Adrenal gland (tissue), 12 donors: ENCODE results near the gene TADA3. TPM values are rescaled to one million over a fixed set of nuclear protein-coding genes. Genes with fewer than 3 reads are reported as not detected.

ENCODE experiments used
- DNase-seq, 7 donors: peaks; one replicate each; pipeline ENCODE4 v3.0.0-alpha.2; 2019 to 2020
- H3K27ac ChIP-seq, 5 donors: fragments of 200-600 bp; sonication (generic) in 4 of 5; 1 replicate in 3 of 5; 2 replicates in 2 of 5; pipeline versions ENCODE4 v1.5.1 to v1.8.0; 2016 to 2020; ENCODE audit warnings: mild to moderate bottlenecking in 1 of 5
- H3K27me3 ChIP-seq: fragments of 200-600 bp; 2 replicates; pipeline ENCODE4 v1.8.0; 2021
- H3K36me3 ChIP-seq, 2 donors: fragments of 200-600 bp; replicated peaks in 1 of 2; 1 replicate in 1 of 2; 2 replicates in 1 of 2; pipeline versions ENCODE4 v1.5.1 to v1.8.0; 2018 to 2022
- H3K4me1 ChIP-seq, 2 donors: fragments of 200-600 bp; replicated peaks in 1 of 2; 1 replicate in 1 of 2; 2 replicates in 1 of 2; pipeline versions ENCODE4 v1.5.1 to v1.8.0; 2018 to 2021
- H3K4me3 ChIP-seq, 4 donors: fragments of 200-600 bp; sonication (generic) in 3 of 4; one replicate each; pipeline ENCODE4 v1.5.1; 2016 to 2018
- H3K9me3 ChIP-seq, 3 donors: fragments of 200-600 bp; sonication (generic) in 1 of 3; replicated peaks in 1 of 3; 1 replicate in 2 of 3; 2 replicates in 1 of 3; pipeline versions ENCODE4 v1.5.1 to v1.8.0; 2016 to 2021
- POLR2A ChIP-seq, 2 donors: fragments of 450-650 bp; IDR thresholded peaks; one replicate each; pipeline ENCODE4 v1.6.1; 2017; ENCODE audit warnings: antibody characterized with exemption in 2 of 2, mild to moderate bottlenecking in 2 of 2, moderate library complexity in 1 of 2
- WGBS, 4 donors: extraction: QIAGEN DNeasy Blood & Tissue Kit in 2 of 4; methylation state at CpG; one replicate each; pipeline versions ENCODE4 v1.1.5 to v1.1.7; 2013 to 2017; 5-methylcytosine and 5-hydroxymethylcytosine counted together
- intact Hi-C, 2 donors: fragments of 100-400 bp; cut with DNase I; formaldehyde crosslinking; loops; one replicate each; pipeline versions ENCODE4 v1.14.1 to v1.15.0; 2022 to 2023
- polyA plus RNA-seq, 3 donors: library from polyadenylated mRNA; stranded (reverse); fragments of 200-250 nt in 2 of 3; fragments of 350-450 nt in 1 of 3; fragmentation: Illumina TruSeq in 1 of 3; extraction: RNeasy Lipid Tissue Mini Kit (QIAGEN cat#74804) in 1 of 3; gene quantifications; one replicate each; pipeline ENCODE4 v1.2.3, GENCODE V29; 2013 to 2014
- total RNA-seq, 9 donors: library from RNA; depleted of rRNA in 4 of 9; stranded (reverse); fragments of >200 nt in 4 of 9; fragments of 120-200 nt in 1 of 9; fragmentation: NEBNext Ultra II Directional in 1 of 9; extraction: Animal tissue kit (Norgen Biotek cat#: 25700) in 1 of 9; gene quantifications; one replicate each; pipeline versions ENCODE4 v1.1.0 to v1.2.4, GENCODE V29; 2013 to 2023
- TF ChIP-seq, protein P1 (sequence below), 6 experiments: fragments of 450-650 bp in 4 of 6; fragments of 200-600 bp in 2 of 6; sonication (generic) in 1 of 6; IDR thresholded peaks; 1 replicate in 5 of 6; 2 replicates in 1 of 6; pipeline versions ENCODE4 v1.5.1 to v1.8.0; 2016 to 2021; ENCODE audit warnings: antibody characterized with exemption in 6 of 6, mild to moderate bottlenecking in 2 of 6, moderate library complexity in 1 of 6
- donor health status: healthy with polysubstance abuse.
- donor health status: Bipolar disorder and iron deficiency.
- donor health status: DM: yes; HTN: yes; CAD: no.
- donor health status: DM: no; HTN: no; CAD: no.
- donor health status: DM: no; HTN: no; CAD: no.
- donor health status: DM: yes; HTN: yes; CAD: no.

Gene TADA3
- total and polyA plus RNA-seq, 12 donors: 49.7 to 148 (median 115) TPM

DNA sequence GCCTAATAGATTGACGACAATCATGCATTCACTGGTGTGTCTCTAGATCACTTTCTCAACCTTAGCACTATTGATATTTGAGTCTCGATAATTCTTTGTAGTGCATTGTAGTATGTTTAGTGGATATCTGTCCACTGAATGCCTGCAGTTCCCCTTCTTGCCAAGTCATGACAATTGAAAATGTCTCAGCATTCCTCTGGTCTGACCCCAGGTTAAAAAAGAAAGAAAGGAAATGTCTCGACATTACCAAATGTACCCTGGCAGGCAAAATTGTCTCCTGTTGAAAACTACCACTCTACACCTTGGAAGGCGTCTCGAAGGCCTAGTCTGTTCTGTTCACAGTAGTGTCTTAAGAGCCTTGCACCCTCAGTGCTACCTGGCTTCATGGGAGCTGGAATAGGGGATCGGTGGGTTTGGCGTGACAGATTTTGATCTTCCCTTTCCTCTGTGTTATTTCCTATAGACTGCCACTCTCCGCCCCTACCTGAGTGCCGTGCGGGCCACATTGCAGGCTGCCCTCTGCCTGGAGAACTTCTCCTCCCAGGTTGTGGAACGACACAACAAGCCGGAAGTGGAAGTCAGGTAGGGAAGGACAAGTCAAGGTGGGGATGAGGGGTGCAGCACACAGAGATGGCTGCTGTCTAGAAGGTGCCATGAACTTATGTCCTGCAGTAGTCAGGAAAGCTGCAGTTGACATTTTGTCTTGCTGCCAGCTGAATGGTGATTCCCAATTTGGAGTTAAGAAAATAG lies 5.1 kb upstream of the TADA3 start:
- no peak for DNase-seq
- Histone ChIP-seq H3K9me3 (no peaks in the 10 kb centered on the region), H3K4me1 (peaks cover 9 to 28% of the 10 kb centered on the region in 2 donors), H3K27ac (no peak overlapping the region), H3K27me3 (no peaks in the 10 kb centered on the region), H3K4me3 (no peak overlapping the region), H3K36me3 (peaks cover 0 to 50% of the 10 kb centered on the region in 2 donors)
- WGBS, 4 donors: 85 to 91% (median 90%) methylated on average over 10 to 12 of the region's 12 CpGs
- no peak for TF ChIP-seq POLR2A (IDR thresholded peaks at IDR 0.05)
- TF ChIP-seq, protein P1, sequence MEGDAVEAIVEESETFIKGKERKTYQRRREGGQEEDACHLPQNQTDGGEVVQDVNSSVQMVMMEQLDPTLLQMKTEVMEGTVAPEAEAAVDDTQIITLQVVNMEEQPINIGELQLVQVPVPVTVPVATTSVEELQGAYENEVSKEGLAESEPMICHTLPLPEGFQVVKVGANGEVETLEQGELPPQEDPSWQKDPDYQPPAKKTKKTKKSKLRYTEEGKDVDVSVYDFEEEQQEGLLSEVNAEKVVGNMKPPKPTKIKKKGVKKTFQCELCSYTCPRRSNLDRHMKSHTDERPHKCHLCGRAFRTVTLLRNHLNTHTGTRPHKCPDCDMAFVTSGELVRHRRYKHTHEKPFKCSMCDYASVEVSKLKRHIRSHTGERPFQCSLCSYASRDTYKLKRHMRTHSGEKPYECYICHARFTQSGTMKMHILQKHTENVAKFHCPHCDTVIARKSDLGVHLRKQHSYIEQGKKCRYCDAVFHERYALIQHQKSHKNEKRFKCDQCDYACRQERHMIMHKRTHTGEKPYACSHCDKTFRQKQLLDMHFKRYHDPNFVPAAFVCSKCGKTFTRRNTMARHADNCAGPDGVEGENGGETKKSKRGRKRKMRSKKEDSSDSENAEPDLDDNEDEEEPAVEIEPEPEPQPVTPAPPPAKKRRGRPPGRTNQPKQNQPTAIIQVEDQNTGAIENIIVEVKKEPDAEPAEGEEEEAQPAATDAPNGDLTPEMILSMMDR (IDR thresholded peaks at IDR 0.05): no peak
- intact Hi-C loops: no loop called here

DNA sequence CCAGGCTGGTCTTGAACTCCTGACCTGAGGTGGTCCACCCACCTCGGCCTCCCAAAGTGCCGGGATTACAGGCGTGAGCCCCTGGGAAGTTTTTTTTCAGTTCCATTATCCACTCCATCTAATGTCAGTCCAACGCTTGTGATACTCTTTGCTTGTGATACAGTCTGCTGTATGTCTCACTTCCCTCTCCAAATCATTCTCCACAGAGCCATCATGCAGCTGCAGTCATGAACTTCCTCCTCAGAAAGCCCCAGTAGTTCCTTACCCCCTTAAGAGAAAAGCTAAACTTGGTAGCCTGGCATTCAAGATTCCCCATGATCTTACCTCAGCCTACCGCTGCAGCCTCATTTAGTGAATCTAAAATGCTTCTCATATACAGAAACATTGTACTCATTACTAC lies 2.9 kb upstream of the TADA3 start:
- Histone ChIP-seq H3K4me1 (peaks cover 17 to 45% of the 10 kb centered on the region in 2 donors), H3K27me3 (no peaks in the 10 kb centered on the region), H3K4me3 (no peak overlapping the region), H3K9me3 (no peaks in the 10 kb centered on the region), H3K27ac (no peak overlapping the region), H3K36me3 (peaks cover 0 to 30% of the 10 kb centered on the region in 2 donors)
- 73 to 88% (median 81%) methylated on average over 5 of the region's 5 CpGs for WGBS, 4 donors
- TF ChIP-seq POLR2A (IDR thresholded peaks at IDR 0.05): no peak
- TF ChIP-seq, protein P1 (IDR thresholded peaks at IDR 0.05): no peak
- intact Hi-C loops: no loop called here
- DNase-seq: no peak

DNA sequence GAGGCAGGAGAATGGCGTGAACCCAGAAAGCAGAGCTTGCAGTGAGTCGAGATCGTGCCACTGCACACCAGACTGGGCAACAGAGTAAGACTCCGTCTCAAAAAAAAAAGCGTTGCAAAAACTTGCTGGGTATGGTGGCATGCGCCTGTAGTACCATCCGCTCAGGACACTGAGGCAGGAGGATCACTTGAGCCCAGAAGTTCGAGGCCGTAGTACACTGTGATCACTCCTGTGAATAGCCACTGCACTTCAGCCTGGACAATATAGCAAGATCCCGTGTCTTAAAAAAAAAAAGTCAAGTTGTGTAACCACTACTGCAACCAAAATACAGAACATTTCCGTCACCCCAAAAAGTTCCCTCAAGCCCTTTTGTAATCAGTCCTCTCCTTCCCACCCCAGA lies 2.1 kb upstream of the TADA3 start:
- Histone ChIP-seq H3K4me1 (peaks cover 17 to 45% of the 10 kb centered on the region in 2 donors), H3K4me3 (peak overlapping the region in 1 of 4 donors; percentile 72), H3K27ac (no peak overlapping the region), H3K36me3 (peaks cover 0 to 29% of the 10 kb centered on the region in 2 donors), H3K9me3 (no peaks in the 10 kb centered on the region), H3K27me3 (no peaks in the 10 kb centered on the region)
- 93 to 95% (median 94%) methylated on average over 11 of the region's 11 CpGs for WGBS, 4 donors
- no peak for TF ChIP-seq POLR2A (IDR thresholded peaks at IDR 0.05)
- TF ChIP-seq, protein P1 (IDR thresholded peaks at IDR 0.05): no peak
- intact Hi-C loops: no loop called here
- DNase-seq: no peak

DNA sequence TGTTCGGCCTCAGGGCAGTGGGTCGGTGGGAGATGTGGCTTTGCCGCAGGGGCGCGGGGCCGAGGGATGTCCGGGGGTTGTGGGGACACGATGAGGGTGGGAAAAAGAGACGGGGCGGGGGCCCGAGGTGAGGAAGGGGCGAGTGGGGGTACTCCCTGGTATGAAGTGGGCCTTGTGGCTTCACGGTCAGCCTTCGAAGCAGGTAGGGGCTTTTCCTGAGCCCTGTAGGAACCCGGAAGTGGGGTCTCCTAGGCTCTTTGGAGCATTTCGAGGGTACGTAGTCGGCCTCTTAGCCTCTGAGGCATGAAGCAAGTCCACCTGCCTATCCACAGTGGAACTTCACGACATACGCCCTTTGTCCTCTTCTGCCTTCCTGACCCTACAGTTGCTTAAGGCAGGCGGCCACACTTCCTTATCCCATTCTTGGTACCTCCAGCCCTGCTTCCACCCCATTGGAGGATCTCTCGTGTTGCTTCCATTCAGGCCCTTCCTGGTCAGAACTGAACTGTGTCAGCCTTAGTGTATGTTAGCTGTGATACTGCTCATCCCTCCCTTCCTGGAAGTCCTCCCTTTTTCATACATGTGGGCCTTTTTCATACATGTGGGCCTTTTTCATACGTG lies 998 bp upstream of the TADA3 start:
- peaks cover 0 to 28% of the 10 kb centered on the region in 2 donors for H3K36me3 ChIP-seq

More for the DNA sequence above, 998 bp upstream of the TADA3 start:
- Histone ChIP-seq H3K4me1 (peaks cover 17 to 45% of the 10 kb centered on the region in 2 donors), H3K27ac (peak overlapping the region; percentile 88 to 97 (median 96)), H3K27me3 (no peaks in the 10 kb centered on the region), H3K9me3 (no peaks in the 10 kb centered on the region), H3K4me3 (peak overlapping the region; percentile 72 to 73 (median 72))
- peak in 4 of 7 donors; percentile 48 to 71 (median 49) for DNase-seq
- intact Hi-C loops: no loop called here
- WGBS, 4 donors: 0 to 1% (median 0%) methylated on average over 11 to 23 of the region's 23 CpGs
- TF ChIP-seq, protein P1 (IDR thresholded peaks at IDR 0.05): no peak
- no peak for TF ChIP-seq POLR2A (IDR thresholded peaks at IDR 0.05)
